Parathyroid adenoma (tissue), 2 donors: ENCODE measurements around the gene C9orf57.

ENCODE experiments used
- H2AFZ ChIP-seq: fragments of 300-600 bp; sonication (generic); one replicate; pipeline ENCODE4 v1.7.0; 2017; ENCODE audit warnings: antibody characterized with exemption, mild to moderate bottlenecking
- H3K27ac ChIP-seq: fragments of 300-600 bp; sonication (generic); one replicate; pipeline ENCODE4 v1.7.0; 2017
- H3K27me3 ChIP-seq: fragments of 300-600 bp; sonication (generic); one replicate; pipeline ENCODE4 v1.7.0; 2017; ENCODE audit warnings: low read length; ENCODE audit not compliant: control insufficient read depth, insufficient read depth
- H3K36me3 ChIP-seq: fragments of 300-600 bp; sonication (generic); one replicate; pipeline ENCODE4 v1.7.0; 2017; ENCODE audit warnings: low read length; ENCODE audit not compliant: control insufficient read depth, insufficient read depth
- H3K4me1 ChIP-seq: fragments of 300-600 bp; sonication (generic); one replicate; pipeline ENCODE4 v1.7.0; 2017; ENCODE audit warnings: control low read depth
- H3K4me2 ChIP-seq: fragments of 300-600 bp; sonication (generic); one replicate; pipeline ENCODE4 v1.7.0; 2017; ENCODE audit warnings: low read length
- H3K4me3 ChIP-seq: fragments of 300-600 bp; sonication (generic); one replicate; pipeline ENCODE4 v1.7.0; 2017; ENCODE audit warnings: low read depth, low read length
- H3K79me2 ChIP-seq: fragments of 300-600 bp; sonication (generic); one replicate; pipeline ENCODE4 v1.7.0; 2017; ENCODE audit warnings: control low read depth
- H3K9ac ChIP-seq: fragments of 300-600 bp; sonication (generic); one replicate; pipeline ENCODE4 v1.7.0; 2017; ENCODE audit warnings: mild to moderate bottlenecking
- H3K9me3 ChIP-seq: fragments of 300-600 bp; sonication (generic); one replicate; pipeline ENCODE4 v1.7.0; 2017; ENCODE audit warnings: low read length; ENCODE audit not compliant: control insufficient read depth
- CTCF ChIP-seq: fragments of 300-600 bp; sonication (generic); IDR thresholded peaks from one replicate; pipeline ENCODE4 v1.7.0; 2017; ENCODE audit warnings: antibody characterized with exemption, mild to moderate bottlenecking
- donor health status: primary hyperparathyroidism.

The C9orf57 gene

GRCh38 chr9:72030767-72031166 lies 29.6 kb downstream of the C9orf57 start:
- no peak for TF ChIP-seq CTCF
- no peak overlapping the region for H3K9ac ChIP-seq
- H3K4me1 ChIP-seq, result no peaks in the 10 kb centered on the region
- no peak overlapping the region for H3K4me3 ChIP-seq
- no peaks in the 10 kb centered on the region for H3K36me3 ChIP-seq
- no peak overlapping the region for H3K27ac ChIP-seq
- H3K9me3 ChIP-seq, result no peaks in the 10 kb centered on the region
- no peaks in the 10 kb centered on the region for H3K27me3 ChIP-seq
- H3K79me2 ChIP-seq, result no peaks in the 10 kb centered on the region
- H2AFZ ChIP-seq, result no peak overlapping the region
- no peak overlapping the region for H3K4me2 ChIP-seq

GRCh38 chr9:72029986-72030385 lies 30.4 kb downstream of the C9orf57 start:
- Histone ChIP-seq H2AFZ (no peak overlapping the region), H3K27ac (no peak overlapping the region), H3K36me3 (no peaks in the 10 kb centered on the region), H3K4me3 (no peak overlapping the region), H3K9me3 (no peaks in the 10 kb centered on the region), H3K4me1 (no peaks in the 10 kb centered on the region), H3K79me2 (no peaks in the 10 kb centered on the region), H3K9ac (no peak overlapping the region), H3K27me3 (no peaks in the 10 kb centered on the region), H3K4me2 (no peak overlapping the region)
- no peak for TF ChIP-seq CTCF

- Histone ChIP-seq H3K36me3 (no peaks in the 10 kb centered on the region), H3K27me3 (no peaks in the 10 kb centered on the region), H2AFZ (no peak overlapping the region), H3K27ac (no peak overlapping the region), H3K4me1 (no peaks in the 10 kb centered on the region), H3K4me2 (no peak overlapping the region), H3K9ac (no peak overlapping the region), H3K9me3 (no peaks in the 10 kb centered on the region), H3K4me3 (no peak overlapping the region), H3K79me2 (no peaks in the 10 kb centered on the region)
- TF ChIP-seq CTCF, result no peak
Observed at GRCh38 chr9:72025906-72026305, 34.5 kb downstream of the C9orf57 start.

GRCh38 chr9:72023596-72023995 lies 36.8 kb downstream of the C9orf57 start:
- no peak for TF ChIP-seq CTCF
- Histone ChIP-seq H3K4me1 (no peaks in the 10 kb centered on the region), H3K4me3 (no peak overlapping the region), H3K9me3 (no peaks in the 10 kb centered on the region), H3K9ac (no peak overlapping the region), H3K27ac (no peak overlapping the region), H3K79me2 (no peaks in the 10 kb centered on the region), H3K27me3 (no peaks in the 10 kb centered on the region), H3K36me3 (no peaks in the 10 kb centered on the region), H3K4me2 (no peak overlapping the region), H2AFZ (no peak overlapping the region)

- Histone ChIP-seq H3K27ac (no peak overlapping the region), H3K4me2 (no peak overlapping the region), H3K9me3 (no peaks in the 10 kb centered on the region), H3K79me2 (no peaks in the 10 kb centered on the region), H3K4me1 (no peaks in the 10 kb centered on the region), H2AFZ (no peak overlapping the region), H3K36me3 (no peaks in the 10 kb centered on the region), H3K4me3 (no peak overlapping the region), H3K9ac (no peak overlapping the region), H3K27me3 (no peaks in the 10 kb centered on the region)
- no peak for TF ChIP-seq CTCF
Observed at GRCh38 chr9:72022841-72023240, 37.6 kb downstream of the C9orf57 start.
